Smooth muscle cell (in vitro differentiated cells): ENCODE results near the gene MARCO. TPM values are rescaled to one million over a fixed set of nuclear protein-coding genes. Genes with fewer than 3 reads are reported as not detected.

Experiments used
- DNase-seq: peaks from one replicate; lab custom pipeline; 2025; ENCODE audit not compliant: unreplicated experiment; lab: John Stamatoyannopoulos, UW
- H2AFZ ChIP-seq: fragments of 200-600 bp; sonication (generic); 2 replicates; pipeline ENCODE4 v1.6.0; 2016; ENCODE audit warnings: antibody characterized with exemption, low read depth, mild to moderate bottlenecking
- H3F3A ChIP-seq: fragments of 200-600 bp; sonication (generic); 2 replicates; pipeline ENCODE4 v1.6.0; 2017; ENCODE audit warnings: antibody characterized with exemption, low read depth
- H3K27ac ChIP-seq: fragments of 200-600 bp; sonication (generic); 2 replicates; pipeline ENCODE4 v1.5.1; 2016; ENCODE audit warnings: low read depth, mild to moderate bottlenecking
- H3K27me3 ChIP-seq: fragments of 200-600 bp; sonication (generic); 2 replicates; pipeline ENCODE4 v1.6.1; 2016; ENCODE audit warnings: low read depth, mild to moderate bottlenecking
- H3K36me3 ChIP-seq: fragments of 200-600 bp; sonication (generic); 2 replicates; pipeline ENCODE4 v1.5.1; 2016; ENCODE audit warnings: low read depth
- H3K4me1 ChIP-seq: fragments of 200-600 bp; sonication (generic); 2 replicates; pipeline ENCODE4 v1.5.1; 2016; ENCODE audit warnings: low read depth
- H3K4me2 ChIP-seq: fragments of 200-600 bp; sonication (generic); 2 replicates; pipeline ENCODE4 v1.6.0; 2016; ENCODE audit warnings: mild to moderate bottlenecking
- H3K4me3 ChIP-seq: fragments of 200-600 bp; sonication (generic); 2 replicates; pipeline ENCODE4 v1.5.1; 2016; ENCODE audit warnings: mild to moderate bottlenecking
- H3K79me2 ChIP-seq: fragments of 200-600 bp; sonication (generic); 2 replicates; pipeline ENCODE4 v1.6.0; 2016; ENCODE audit warnings: low read depth, mild to moderate bottlenecking
- H3K9ac ChIP-seq: fragments of 200-600 bp; sonication (generic); 2 replicates; pipeline ENCODE4 v1.6.0; 2016; ENCODE audit warnings: low read depth
- H3K9me3 ChIP-seq: fragments of 200-600 bp; sonication (generic); replicated peaks from 2 replicates; pipeline ENCODE4 v1.5.1; 2016; ENCODE audit warnings: low read depth
- H4K20me1 ChIP-seq: fragments of 200-600 bp; sonication (generic); 2 replicates; pipeline ENCODE4 v1.6.0; 2016; ENCODE audit warnings: low read depth
- WGBS: methylation state at CpG from one replicate; pipeline ENCODE4 v1.1.7; 2016; ENCODE audit warnings: low lambda C conversion rate; 5-methylcytosine and 5-hydroxymethylcytosine counted together
- polyA plus RNA-seq: library from polyadenylated mRNA; unstranded; fragments of >200 nt; fragmentation: Nextera tagmentation; extraction: Ambion mirVana; gene quantifications from 2 replicates; pipeline ENCODE4 v1.2.1, GENCODE V29; 2016
- total RNA-seq: library from RNA; depleted of rRNA; stranded (reverse); fragments of >200 nt; gene quantifications from 2 replicates; pipeline ENCODE4 v1.2.3, GENCODE V29; 2014
- TF ChIP-seq, protein P1 (sequence below): fragments of 200-600 bp; sonication (generic); IDR thresholded peaks from 2 replicates; pipeline ENCODE4 v1.5.1; 2017; ENCODE audit warnings: borderline replicate concordance, mild to moderate bottlenecking, antibody characterized with exemption; ENCODE audit not compliant: insufficient read depth, poor library complexity, severe bottlenecking

The MARCO gene
- total and polyA plus RNA-seq, 2 experiments from 2014 or later: not detected

DNA sequence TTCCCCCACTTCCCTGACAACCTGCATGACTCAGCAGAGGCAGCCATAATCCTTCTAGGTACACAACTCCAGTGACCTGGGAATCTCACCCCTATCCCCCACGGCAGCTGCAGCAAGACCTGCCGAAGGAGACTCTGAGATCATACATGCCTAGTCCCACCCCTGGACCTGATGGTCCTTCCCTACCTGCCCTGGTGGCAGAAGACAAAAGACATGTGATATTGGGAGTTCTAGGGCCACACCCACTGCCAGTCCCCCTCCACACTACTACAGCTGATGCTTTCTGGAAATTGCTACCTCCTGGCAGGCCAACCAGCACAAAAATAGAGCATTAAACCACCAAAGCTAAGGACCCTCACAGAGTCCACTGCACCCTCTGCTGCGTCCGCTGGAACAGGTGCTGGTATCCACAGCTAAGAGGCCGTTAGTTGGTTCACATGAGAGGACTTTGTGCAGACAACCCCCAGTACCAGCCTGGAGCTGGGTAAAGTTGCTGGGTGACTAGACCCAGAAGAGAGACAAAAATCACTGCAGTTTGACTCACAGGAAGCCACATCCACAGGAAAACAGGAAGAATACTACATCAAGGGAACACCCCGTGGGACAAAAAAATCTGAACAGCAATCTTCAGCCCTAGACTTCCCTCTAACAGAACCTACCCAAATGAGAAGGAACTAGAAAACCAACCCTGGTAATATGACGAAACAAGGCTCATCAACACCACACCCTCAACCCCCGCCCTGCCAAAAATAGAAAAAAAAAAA is 12.5 kb downstream of the MARCO start:
- Histone ChIP-seq H3K27ac (no peak overlapping the region), H3K9me3 (no peaks in the 10 kb centered on the region), H4K20me1 (no peaks in the 10 kb centered on the region), H3F3A (no peaks in the 10 kb centered on the region), H2AFZ (no peak overlapping the region), H3K4me1 (no peaks in the 10 kb centered on the region), H3K27me3 (no peaks in the 10 kb centered on the region), H3K4me3 (no peak overlapping the region), H3K79me2 (no peaks in the 10 kb centered on the region), H3K4me2 (no peak overlapping the region), H3K36me3 (no peaks in the 10 kb centered on the region), H3K9ac (no peak overlapping the region)
- TF ChIP-seq, protein P1, sequence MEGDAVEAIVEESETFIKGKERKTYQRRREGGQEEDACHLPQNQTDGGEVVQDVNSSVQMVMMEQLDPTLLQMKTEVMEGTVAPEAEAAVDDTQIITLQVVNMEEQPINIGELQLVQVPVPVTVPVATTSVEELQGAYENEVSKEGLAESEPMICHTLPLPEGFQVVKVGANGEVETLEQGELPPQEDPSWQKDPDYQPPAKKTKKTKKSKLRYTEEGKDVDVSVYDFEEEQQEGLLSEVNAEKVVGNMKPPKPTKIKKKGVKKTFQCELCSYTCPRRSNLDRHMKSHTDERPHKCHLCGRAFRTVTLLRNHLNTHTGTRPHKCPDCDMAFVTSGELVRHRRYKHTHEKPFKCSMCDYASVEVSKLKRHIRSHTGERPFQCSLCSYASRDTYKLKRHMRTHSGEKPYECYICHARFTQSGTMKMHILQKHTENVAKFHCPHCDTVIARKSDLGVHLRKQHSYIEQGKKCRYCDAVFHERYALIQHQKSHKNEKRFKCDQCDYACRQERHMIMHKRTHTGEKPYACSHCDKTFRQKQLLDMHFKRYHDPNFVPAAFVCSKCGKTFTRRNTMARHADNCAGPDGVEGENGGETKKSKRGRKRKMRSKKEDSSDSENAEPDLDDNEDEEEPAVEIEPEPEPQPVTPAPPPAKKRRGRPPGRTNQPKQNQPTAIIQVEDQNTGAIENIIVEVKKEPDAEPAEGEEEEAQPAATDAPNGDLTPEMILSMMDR: no peak
- DNase-seq: no peak
- 91% methylated on average over 8 of the region's 8 CpGs for WGBS

DNA sequence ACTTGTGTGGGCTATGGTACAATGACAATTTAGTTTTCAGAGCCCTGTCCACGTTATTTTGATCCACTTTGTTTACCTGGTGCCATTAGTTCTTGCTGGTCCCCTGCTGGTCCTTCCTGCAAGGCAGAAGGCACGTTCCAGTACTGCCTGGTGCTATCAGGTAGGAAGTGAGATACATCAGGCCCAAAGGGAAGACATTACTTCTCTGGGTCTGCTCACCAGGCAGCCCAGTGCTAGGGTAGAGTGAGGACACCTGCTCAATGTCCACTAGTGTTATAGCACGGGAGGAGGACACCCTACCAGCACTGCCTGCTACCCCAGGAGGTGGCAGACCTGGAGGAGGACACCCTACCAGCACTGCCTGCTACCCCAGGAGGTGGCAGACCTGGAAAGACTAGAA is 23.7 kb downstream of the MARCO start:
- Histone ChIP-seq H3K4me1 (no peaks in the 10 kb centered on the region), H4K20me1 (no peaks in the 10 kb centered on the region), H2AFZ (no peak overlapping the region), H3F3A (no peaks in the 10 kb centered on the region), H3K4me3 (no peak overlapping the region), H3K27ac (no peak overlapping the region), H3K9me3 (no peaks in the 10 kb centered on the region), H3K79me2 (no peaks in the 10 kb centered on the region), H3K4me2 (no peak overlapping the region), H3K9ac (no peak overlapping the region), H3K27me3 (peaks cover 7% of the 10 kb centered on the region), H3K36me3 (no peaks in the 10 kb centered on the region)
- TF ChIP-seq, protein P1: no peak
- DNase-seq: no peak
- WGBS: 55% methylated on average over 3 of the region's 3 CpGs

DNA sequence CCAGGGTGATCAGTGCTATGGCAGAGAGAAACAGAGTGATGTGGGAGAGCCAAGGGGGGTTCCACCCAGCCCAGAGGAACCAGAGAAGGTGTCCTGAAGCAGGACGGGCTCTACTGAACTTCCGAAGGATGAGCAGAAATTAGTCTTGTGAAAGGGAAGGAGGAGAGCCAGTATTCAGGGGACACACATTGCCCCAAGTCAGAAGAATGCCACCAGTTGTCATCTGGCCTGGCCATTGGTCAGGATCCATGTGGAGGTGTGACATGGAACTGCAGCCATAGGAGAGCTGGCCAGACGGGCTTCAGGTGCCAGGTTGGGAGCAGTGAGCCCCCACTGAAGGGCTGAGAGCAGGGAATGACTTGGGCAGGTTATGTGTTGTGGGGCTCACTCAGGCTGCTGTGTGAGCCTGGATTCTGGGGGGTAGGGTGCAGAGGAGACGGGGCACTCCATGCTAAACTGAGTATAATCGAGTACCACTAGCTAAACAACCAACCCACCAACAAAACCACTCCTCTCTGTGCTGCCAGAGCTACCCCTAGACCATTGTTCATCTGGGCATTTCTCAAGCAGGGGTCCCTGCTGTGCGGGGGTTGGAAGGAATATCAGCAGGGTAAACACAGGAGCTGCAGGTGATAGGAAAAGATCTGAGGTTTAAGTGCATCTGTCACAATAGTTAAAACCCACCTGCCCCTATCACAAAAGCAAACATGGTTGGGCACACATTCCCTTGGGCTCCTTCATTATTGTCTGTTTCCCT is 25.3 kb downstream of the MARCO start:
- no peaks in the 10 kb centered on the region for H3K36me3 ChIP-seq

More for the DNA sequence above, 25.3 kb downstream of the MARCO start:
- Histone ChIP-seq H4K20me1 (no peaks in the 10 kb centered on the region), H3K9ac (no peak overlapping the region), H2AFZ (no peak overlapping the region), H3F3A (no peaks in the 10 kb centered on the region), H3K27me3 (no peaks in the 10 kb centered on the region), H3K79me2 (no peaks in the 10 kb centered on the region), H3K4me1 (no peaks in the 10 kb centered on the region), H3K4me3 (no peak overlapping the region), H3K9me3 (no peaks in the 10 kb centered on the region), H3K4me2 (no peak overlapping the region), H3K27ac (no peak overlapping the region)
- 88% methylated on average over 6 of the region's 6 CpGs for WGBS
- DNase-seq: no peak
- TF ChIP-seq, protein P1: no peak
